ENCODE data around the gene SMIM27. TPM values are rescaled to one million over a fixed set of nuclear protein-coding genes. Genes with fewer than 3 reads are reported as not detected.

SMIM27 gene
- total and polyA plus RNA-seq, 9 of the 15 experiments (the other 6 are each of a cell fraction or from before 2014, with no cell fraction given): 2.9 to 16.1 (median 7.9) TPM

DNA sequence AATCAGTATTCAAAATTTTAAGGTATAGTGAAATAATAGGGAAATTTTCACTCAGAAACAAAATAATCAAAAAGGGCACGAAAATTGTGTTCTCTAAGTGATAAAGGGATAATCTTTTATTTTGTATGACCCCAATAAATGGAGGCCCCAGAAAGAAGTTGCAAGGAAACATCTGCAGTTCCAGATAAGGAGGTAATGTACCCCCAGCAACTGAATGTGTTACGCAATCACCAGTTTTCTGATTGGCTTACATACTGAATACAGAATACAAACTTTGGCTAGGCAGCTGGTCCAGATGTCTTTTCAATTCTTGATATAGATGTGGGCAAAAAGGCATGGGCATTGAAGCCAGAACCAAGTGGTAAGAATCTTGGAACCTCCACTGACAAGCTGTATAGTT, 2.0 kb downstream of the SMIM27 start (continued):
- TF ChIP-seq ZNF140 (CRISPR knock-in tag; IDR thresholded peaks at IDR 0.05) (no peak), TEAD2 (tag; IDR thresholded peaks at IDR 0.05) (no peak), STAG1 (CRISPR knock-in tag; IDR thresholded peaks at IDR 0.05; ENCODE audit: borderline replicate concordance) (no peak), SRSF3 (IDR thresholded peaks at IDR 0.05; ENCODE audit: insufficient read depth, low read length) (no peak), PHB (CRISPR knock-in tag; IDR thresholded peaks at IDR 0.05) (no peak), ZNF41 (CRISPR knock-in tag; conservative IDR thresholded peaks at IDR 0.05) (no peak), HDAC3 (IDR thresholded peaks at IDR 0.05; ENCODE audit: borderline replicate concordance, partially characterized antibody) (peak; percentile 43), YY1 (IDR thresholded peaks at IDR 0.05; ENCODE audit: borderline replicate concordance in 1 of 3, control insufficient read depth in 1 of 3, extremely low read depth in 1 of 3, insufficient read depth in 3 of 3, insufficient read length in 1 of 3, insufficient replicate concordance in 2 of 3, low read depth in 1 of 3, low read length in 2 of 3) (no peak), POLR2H (tag; IDR thresholded peaks at IDR 0.05; ENCODE audit: low read depth) (no peak), NBN (IDR thresholded peaks at IDR 0.05; ENCODE audit: low read depth) (no peak), GABPB2 (CRISPR knock-in tag; conservative IDR thresholded peaks at IDR 0.05) (no peak), CHD1 (IDR thresholded peaks at IDR 0.05; ENCODE audit: low read length) (no peak), ZNF79 (CRISPR knock-in tag; IDR thresholded peaks at IDR 0.05; ENCODE audit: low read depth) (no peak), SIX5 (IDR thresholded peaks at IDR 0.05; ENCODE audit: borderline replicate concordance in 1 of 2, insufficient read depth in 1 of 2, low read depth in 1 of 2, low read length in 2 of 2) (no peak), ZBTB7A (IDR thresholded peaks at IDR 0.05; ENCODE audit: borderline replicate concordance, control insufficient read depth, low read depth, low read length) (no peak), GABPA (tag; conservative IDR thresholded peaks at IDR 0.05; ENCODE audit: low read depth) (no peak), CC2D1A (IDR thresholded peaks at IDR 0.05) (no peak), THRAP3 (IDR thresholded peaks at IDR 0.05; ENCODE audit: borderline replicate concordance) (no peak), ZNF143 (CRISPR knock-in tag; IDR thresholded peaks at IDR 0.05) (no peak), PRMT5 (CRISPR knock-in tag; IDR thresholded peaks at IDR 0.05) (no peak), BCOR (IDR thresholded peaks at IDR 0.05) (no peak), ZNF165 (CRISPR knock-in tag; IDR thresholded peaks at IDR 0.05; ENCODE audit: borderline replicate concordance) (no peak)
- TF ChIP-seq, protein P1, sequence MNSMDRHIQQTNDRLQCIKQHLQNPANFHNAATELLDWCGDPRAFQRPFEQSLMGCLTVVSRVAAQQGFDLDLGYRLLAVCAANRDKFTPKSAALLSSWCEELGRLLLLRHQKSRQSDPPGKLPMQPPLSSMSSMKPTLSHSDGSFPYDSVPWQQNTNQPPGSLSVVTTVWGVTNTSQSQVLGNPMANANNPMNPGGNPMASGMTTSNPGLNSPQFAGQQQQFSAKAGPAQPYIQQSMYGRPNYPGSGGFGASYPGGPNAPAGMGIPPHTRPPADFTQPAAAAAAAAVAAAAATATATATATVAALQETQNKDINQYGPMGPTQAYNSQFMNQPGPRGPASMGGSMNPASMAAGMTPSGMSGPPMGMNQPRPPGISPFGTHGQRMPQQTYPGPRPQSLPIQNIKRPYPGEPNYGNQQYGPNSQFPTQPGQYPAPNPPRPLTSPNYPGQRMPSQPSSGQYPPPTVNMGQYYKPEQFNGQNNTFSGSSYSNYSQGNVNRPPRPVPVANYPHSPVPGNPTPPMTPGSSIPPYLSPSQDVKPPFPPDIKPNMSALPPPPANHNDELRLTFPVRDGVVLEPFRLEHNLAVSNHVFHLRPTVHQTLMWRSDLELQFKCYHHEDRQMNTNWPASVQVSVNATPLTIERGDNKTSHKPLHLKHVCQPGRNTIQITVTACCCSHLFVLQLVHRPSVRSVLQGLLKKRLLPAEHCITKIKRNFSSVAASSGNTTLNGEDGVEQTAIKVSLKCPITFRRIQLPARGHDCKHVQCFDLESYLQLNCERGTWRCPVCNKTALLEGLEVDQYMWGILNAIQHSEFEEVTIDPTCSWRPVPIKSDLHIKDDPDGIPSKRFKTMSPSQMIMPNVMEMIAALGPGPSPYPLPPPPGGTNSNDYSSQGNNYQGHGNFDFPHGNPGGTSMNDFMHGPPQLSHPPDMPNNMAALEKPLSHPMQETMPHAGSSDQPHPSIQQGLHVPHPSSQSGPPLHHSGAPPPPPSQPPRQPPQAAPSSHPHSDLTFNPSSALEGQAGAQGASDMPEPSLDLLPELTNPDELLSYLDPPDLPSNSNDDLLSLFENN (IDR thresholded peaks at IDR 0.05; ENCODE audit: low read depth in 2 of 2, low read length in 2 of 2): 0 out of 4 replicates have a peak, but pooled peaks of 1 of the 2 experiments have one; percentile 48
- TF ChIP-seq, protein P2, sequence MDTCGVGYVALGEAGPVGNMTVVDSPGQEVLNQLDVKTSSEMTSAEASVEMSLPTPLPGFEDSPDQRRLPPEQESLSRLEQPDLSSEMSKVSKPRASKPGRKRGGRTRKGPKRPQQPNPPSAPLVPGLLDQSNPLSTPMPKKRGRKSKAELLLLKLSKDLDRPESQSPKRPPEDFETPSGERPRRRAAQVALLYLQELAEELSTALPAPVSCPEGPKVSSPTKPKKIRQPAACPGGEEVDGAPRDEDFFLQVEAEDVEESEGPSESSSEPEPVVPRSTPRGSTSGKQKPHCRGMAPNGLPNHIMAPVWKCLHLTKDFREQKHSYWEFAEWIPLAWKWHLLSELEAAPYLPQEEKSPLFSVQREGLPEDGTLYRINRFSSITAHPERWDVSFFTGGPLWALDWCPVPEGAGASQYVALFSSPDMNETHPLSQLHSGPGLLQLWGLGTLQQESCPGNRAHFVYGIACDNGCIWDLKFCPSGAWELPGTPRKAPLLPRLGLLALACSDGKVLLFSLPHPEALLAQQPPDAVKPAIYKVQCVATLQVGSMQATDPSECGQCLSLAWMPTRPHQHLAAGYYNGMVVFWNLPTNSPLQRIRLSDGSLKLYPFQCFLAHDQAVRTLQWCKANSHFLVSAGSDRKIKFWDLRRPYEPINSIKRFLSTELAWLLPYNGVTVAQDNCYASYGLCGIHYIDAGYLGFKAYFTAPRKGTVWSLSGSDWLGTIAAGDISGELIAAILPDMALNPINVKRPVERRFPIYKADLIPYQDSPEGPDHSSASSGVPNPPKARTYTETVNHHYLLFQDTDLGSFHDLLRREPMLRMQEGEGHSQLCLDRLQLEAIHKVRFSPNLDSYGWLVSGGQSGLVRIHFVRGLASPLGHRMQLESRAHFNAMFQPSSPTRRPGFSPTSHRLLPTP (IDR thresholded peaks at IDR 0.05; ENCODE audit: borderline replicate concordance, extremely low read depth, insufficient read length): no peak
